Adrenal gland (tissue), 5 donors: ENCODE measurements around the gene PTPN7.

Experiments
- CTCF ChIP-seq, 6 experiments: fragments of 450-650 bp in 4 of 6; fragments of 200-600 bp in 2 of 6; sonication (generic) in 1 of 6; IDR thresholded peaks; 1 replicate in 5 of 6; 2 replicates in 1 of 6; pipeline versions ENCODE4 v1.5.1 to v1.8.0; 2016 to 2021; ENCODE audit warnings: antibody characterized with exemption in 6 of 6, mild to moderate bottlenecking in 2 of 6, moderate library complexity in 1 of 6
- POLR2A ChIP-seq, 2 donors: fragments of 450-650 bp; IDR thresholded peaks; one replicate each; pipeline ENCODE4 v1.6.1; 2017; ENCODE audit warnings: antibody characterized with exemption in 2 of 2, mild to moderate bottlenecking in 2 of 2, moderate library complexity in 1 of 2
- donor health status: DM: no; HTN: no; CAD: no.

GRCh38 chr1:202131956-202132821 lies 28.2 kb downstream of the PTPN7 start:
- TF ChIP-seq CTCF (IDR thresholded peaks at IDR 0.05), result no peak
- peak in 1 of 2 donors; percentile 46 for TF ChIP-seq POLR2A (IDR thresholded peaks at IDR 0.05)
